OCI-LY1 (cell line): ENCODE measurements around the gene IL22RA2.

Source experiments
- H2AFZ ChIP-seq: fragments of 200-600 bp; sonication (generic), shearing (Covaris generic); 2 replicates; pipeline ENCODE4 v1.6.0; 2014; ENCODE audit warnings: antibody characterized with exemption, mild to moderate bottlenecking, low read length
- H3F3A ChIP-seq: fragments of 200-600 bp; sonication (generic), shearing (Covaris generic); 2 replicates; pipeline ENCODE4 v1.6.0; 2014; ENCODE audit warnings: mild to moderate bottlenecking, antibody characterized with exemption, low read length, moderate library complexity; ENCODE audit not compliant: insufficient read depth
- H3K27ac ChIP-seq: fragments of 200-600 bp; sonication (generic); 2 replicates; pipeline ENCODE4 v1.5.1; 2014; ENCODE audit warnings: low read length, mixed run types, mild to moderate bottlenecking, low read depth; ENCODE audit not compliant: poor library complexity, severe bottlenecking
- H3K27me3 ChIP-seq: fragments of 200-600 bp; sonication (generic); 2 replicates; pipeline ENCODE4 v1.6.0; 2014; ENCODE audit warnings: antibody characterized with exemption, mild to moderate bottlenecking, low read length, moderate library complexity; ENCODE audit not compliant: insufficient read depth
- H3K36me3 ChIP-seq: fragments of 200-600 bp; sonication (generic); 2 replicates; pipeline ENCODE4 v1.6.1; 2014; ENCODE audit warnings: mild to moderate bottlenecking, antibody characterized with exemption, low read length, moderate library complexity, mixed read lengths; ENCODE audit not compliant: insufficient read depth
- H3K4me1 ChIP-seq: fragments of 200-600 bp; sonication (generic); 2 replicates; pipeline ENCODE4 v1.5.1; 2014; ENCODE audit warnings: mild to moderate bottlenecking, low read length, moderate library complexity; ENCODE audit not compliant: insufficient read depth, severe bottlenecking
- H3K4me2 ChIP-seq: fragments of 200-600 bp; sonication (generic), shearing (Covaris generic); 2 replicates; pipeline ENCODE4 v1.6.1; 2014; ENCODE audit warnings: low read length
- H3K4me3 ChIP-seq: fragments of 200-600 bp; sonication (generic); 2 replicates; pipeline ENCODE4 v1.5.1; 2014; ENCODE audit warnings: low read length, low read depth, mild to moderate bottlenecking, mixed read lengths; ENCODE audit not compliant: poor library complexity, severe bottlenecking
- H3K79me2 ChIP-seq: fragments of 200-600 bp; shearing (Covaris generic); 2 replicates; pipeline ENCODE4 v1.6.1; 2016; ENCODE audit warnings: mixed run types, low read length, mixed read lengths; ENCODE audit not compliant: insufficient read depth
- H3K9ac ChIP-seq: fragments of 200-600 bp; sonication (generic), shearing (Covaris generic); 2 replicates; pipeline ENCODE4 v1.6.1; 2014; ENCODE audit warnings: mild to moderate bottlenecking, low read length, mixed read lengths
- H3K9me2 ChIP-seq: fragments of 200-600 bp; sonication (generic), shearing (Covaris generic); 2 replicates; pipeline ENCODE4 v1.6.1; 2014; ENCODE audit warnings: low read depth, mild to moderate bottlenecking, low read length, mixed read lengths
- H3K9me3 ChIP-seq: fragments of 200-600 bp; shearing (Covaris generic); 2 replicates; pipeline ENCODE4 v1.6.1; 2014; ENCODE audit warnings: low read length, mixed read lengths
- H4K20me1 ChIP-seq: fragments of 200-600 bp; sonication (generic), shearing (Covaris generic); 2 replicates; pipeline ENCODE4 v1.6.0; 2016; ENCODE audit warnings: mild to moderate bottlenecking, low read length; ENCODE audit not compliant: insufficient read depth
- EZH2 ChIP-seq: fragments of 200-600 bp; sonication (generic), shearing (Covaris generic); IDR thresholded peaks from 2 replicates; pipeline ENCODE4 v1.8.0; 2017; ENCODE audit warnings: borderline replicate concordance, mixed run types, mild to moderate bottlenecking, antibody characterized with exemption, low read length, moderate library complexity, mixed read lengths
- TF ChIP-seq, protein P1 (sequence below): fragments of 200-600 bp; sonication (generic), shearing (Covaris generic); IDR thresholded peaks from 2 replicates; pipeline ENCODE4 v1.5.1; 2017; ENCODE audit warnings: mild to moderate bottlenecking, antibody characterized with exemption, low read length, moderate library complexity, mixed read lengths

Gene IL22RA2

DNA sequence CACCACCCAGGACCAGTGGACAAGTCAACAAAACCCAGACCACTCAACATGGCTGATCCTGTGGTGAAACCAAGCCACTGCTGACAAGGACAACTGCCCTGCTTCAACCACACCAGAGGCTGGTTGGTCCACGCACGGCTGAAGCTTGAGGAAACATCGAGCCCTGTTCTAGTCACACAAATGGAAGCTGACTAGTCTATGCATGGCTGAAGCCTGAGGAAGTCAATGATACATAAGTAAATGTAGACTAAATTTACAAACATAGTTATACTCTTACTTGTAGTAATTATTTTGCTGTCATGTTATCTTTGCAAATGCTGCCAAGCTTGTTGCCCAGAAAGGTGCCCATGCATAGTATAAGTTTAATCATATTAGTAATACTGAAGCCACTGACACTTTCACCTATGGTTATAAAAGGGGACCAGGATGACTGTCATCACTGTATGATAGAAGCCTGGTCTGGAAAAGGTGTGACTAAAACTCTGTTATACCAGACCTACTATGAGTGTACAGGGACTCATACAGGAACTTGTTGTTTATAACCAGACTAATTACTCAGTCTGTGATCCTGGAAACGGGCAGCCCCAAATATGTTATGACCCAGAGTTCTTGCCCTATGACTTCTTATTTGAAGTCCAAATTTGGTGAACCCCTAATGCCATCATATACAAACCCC is 5.6 kb downstream of the IL22RA2 start:
- H3K9me3 ChIP-seq, result no peaks in the 10 kb centered on the region
- no peaks in the 10 kb centered on the region for H3F3A ChIP-seq
- no peaks in the 10 kb centered on the region for H4K20me1 ChIP-seq
- no peaks in the 10 kb centered on the region for H3K36me3 ChIP-seq
- no peak overlapping the region for H3K27ac ChIP-seq
- H3K9me2 ChIP-seq, result no peaks in the 10 kb centered on the region
- H3K4me2 ChIP-seq, result no peak overlapping the region
- H3K4me1 ChIP-seq, result no peaks in the 10 kb centered on the region
- no peak overlapping the region for H3K9ac ChIP-seq
- TF ChIP-seq, protein P1, sequence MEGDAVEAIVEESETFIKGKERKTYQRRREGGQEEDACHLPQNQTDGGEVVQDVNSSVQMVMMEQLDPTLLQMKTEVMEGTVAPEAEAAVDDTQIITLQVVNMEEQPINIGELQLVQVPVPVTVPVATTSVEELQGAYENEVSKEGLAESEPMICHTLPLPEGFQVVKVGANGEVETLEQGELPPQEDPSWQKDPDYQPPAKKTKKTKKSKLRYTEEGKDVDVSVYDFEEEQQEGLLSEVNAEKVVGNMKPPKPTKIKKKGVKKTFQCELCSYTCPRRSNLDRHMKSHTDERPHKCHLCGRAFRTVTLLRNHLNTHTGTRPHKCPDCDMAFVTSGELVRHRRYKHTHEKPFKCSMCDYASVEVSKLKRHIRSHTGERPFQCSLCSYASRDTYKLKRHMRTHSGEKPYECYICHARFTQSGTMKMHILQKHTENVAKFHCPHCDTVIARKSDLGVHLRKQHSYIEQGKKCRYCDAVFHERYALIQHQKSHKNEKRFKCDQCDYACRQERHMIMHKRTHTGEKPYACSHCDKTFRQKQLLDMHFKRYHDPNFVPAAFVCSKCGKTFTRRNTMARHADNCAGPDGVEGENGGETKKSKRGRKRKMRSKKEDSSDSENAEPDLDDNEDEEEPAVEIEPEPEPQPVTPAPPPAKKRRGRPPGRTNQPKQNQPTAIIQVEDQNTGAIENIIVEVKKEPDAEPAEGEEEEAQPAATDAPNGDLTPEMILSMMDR, result no peak
- TF ChIP-seq EZH2, result no peak
- H2AFZ ChIP-seq, result no peak overlapping the region
- no peaks in the 10 kb centered on the region; the same call in 1 of the 2 replicates for H3K27me3 ChIP-seq
- H3K4me3 ChIP-seq, result no peak overlapping the region
- H3K79me2 ChIP-seq, result no peaks in the 10 kb centered on the region

DNA sequence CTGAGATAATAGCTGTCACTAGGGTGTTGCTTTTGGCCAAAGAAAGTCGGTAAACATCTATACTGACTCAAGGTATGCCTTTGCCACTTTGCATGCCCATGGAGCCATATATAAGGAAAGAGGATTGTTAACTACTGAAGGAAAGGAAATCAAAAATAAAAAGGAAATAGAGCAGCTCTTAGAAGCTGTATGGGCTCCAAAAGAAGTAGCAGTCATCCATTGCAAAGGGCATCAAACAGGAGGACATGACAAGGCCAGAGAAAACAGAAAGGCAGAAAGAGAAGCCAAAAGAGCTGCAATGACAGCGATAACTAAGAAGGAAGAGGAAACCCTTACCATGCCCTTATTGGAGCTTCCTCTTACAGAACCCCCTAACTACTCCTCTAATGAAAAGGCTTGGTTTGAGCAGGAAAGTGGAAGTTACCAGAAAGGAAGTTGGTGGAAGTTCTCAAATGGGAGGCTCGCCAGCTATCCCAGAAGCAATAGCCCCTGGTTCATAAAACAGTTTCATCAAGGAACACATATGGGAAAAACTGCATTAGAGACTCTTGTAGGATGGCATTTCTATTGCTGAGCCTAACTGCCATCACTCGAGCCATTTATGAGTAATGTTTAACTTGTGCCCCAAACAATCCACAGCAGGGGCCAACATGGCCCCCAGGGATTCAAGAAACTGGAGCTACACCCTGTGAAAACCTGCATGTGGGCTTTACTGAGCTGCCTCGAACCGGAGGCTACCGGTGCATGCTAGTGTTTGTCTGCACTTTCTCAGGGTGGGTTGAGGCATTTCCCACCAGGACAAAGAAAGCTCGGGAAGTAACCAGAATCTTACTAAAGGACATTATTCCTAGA is 7.0 kb downstream of the IL22RA2 start:
- H3K79me2 ChIP-seq, result no peaks in the 10 kb centered on the region
- TF ChIP-seq EZH2, result no peak
- TF ChIP-seq, protein P1, result no peak
- H3K4me1 ChIP-seq, result no peaks in the 10 kb centered on the region
- H3K4me2 ChIP-seq, result no peak overlapping the region
- no peak overlapping the region for H3K27ac ChIP-seq
- H4K20me1 ChIP-seq, result no peaks in the 10 kb centered on the region
- H3K4me3 ChIP-seq, result no peak overlapping the region
- no peaks in the 10 kb centered on the region; the same call in 1 of the 2 replicates for H3K27me3 ChIP-seq
- no peaks in the 10 kb centered on the region for H3K9me2 ChIP-seq
- no peaks in the 10 kb centered on the region for H3K36me3 ChIP-seq
- no peaks in the 10 kb centered on the region for H3K9me3 ChIP-seq
- no peak overlapping the region for H2AFZ ChIP-seq
- no peak overlapping the region for H3K9ac ChIP-seq
- no peaks in the 10 kb centered on the region for H3F3A ChIP-seq

DNA sequence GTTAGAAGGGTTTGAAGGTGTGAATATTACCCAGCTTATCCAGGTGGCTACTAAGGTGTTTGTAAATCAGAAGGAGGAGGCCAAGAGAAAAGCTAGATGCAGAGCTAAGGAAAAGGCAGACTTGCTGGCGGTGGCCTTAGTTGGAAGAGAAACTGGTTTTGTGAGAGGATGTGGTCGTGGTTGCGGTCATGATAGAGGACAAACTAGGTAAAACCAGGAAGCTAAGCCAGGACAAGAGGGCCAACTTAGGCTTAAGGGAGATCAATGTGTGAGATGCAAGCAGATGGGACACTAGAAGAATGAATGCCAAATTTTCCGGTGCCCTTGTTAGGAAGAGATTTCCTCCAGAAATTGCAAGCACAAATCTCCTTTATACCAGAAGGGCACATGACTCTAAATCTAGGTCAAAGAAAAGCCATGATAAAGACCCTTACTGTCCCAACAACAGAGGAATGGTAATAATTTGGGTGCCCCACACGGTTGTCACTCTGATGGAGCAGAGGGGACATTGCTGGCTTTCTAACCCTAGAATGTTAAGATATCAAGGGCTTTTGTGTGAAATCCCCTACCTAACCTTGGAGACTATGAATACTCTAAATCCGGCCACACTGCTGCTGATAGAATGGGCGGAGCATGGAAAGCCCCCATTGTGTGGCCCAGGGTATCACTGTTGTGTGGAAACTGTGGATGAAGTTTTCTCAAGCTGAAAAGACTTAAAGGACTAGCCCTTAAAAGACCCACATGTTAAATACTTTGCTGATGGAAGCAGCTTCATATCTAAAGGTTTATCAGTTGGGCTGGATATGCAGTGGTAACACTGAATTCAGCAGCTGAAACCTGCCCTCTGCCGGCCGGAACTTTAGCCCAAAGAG is 7.8 kb downstream of the IL22RA2 start:
- Histone ChIP-seq H3F3A (no peaks in the 10 kb centered on the region), H3K4me2 (no peak overlapping the region), H3K4me1 (no peaks in the 10 kb centered on the region)

More for the DNA sequence above, 7.8 kb downstream of the IL22RA2 start:
- no peak overlapping the region for H3K27ac ChIP-seq
- no peaks in the 10 kb centered on the region for H3K9me2 ChIP-seq
- no peaks in the 10 kb centered on the region for H3K36me3 ChIP-seq
- TF ChIP-seq EZH2, result no peak
- TF ChIP-seq, protein P1, result peak; percentile 69
- H3K9ac ChIP-seq, result no peak overlapping the region
- no peaks in the 10 kb centered on the region for H4K20me1 ChIP-seq
- H3K27me3 ChIP-seq, result no peaks in the 10 kb centered on the region; the same call in 1 of the 2 replicates
- no peaks in the 10 kb centered on the region for H3K79me2 ChIP-seq
- no peaks in the 10 kb centered on the region for H3K9me3 ChIP-seq
- H2AFZ ChIP-seq, result no peak overlapping the region
- H3K4me3 ChIP-seq, result no peak overlapping the region
